ENCODE measurements around the gene NCK2.

The NCK2 gene

DNA sequence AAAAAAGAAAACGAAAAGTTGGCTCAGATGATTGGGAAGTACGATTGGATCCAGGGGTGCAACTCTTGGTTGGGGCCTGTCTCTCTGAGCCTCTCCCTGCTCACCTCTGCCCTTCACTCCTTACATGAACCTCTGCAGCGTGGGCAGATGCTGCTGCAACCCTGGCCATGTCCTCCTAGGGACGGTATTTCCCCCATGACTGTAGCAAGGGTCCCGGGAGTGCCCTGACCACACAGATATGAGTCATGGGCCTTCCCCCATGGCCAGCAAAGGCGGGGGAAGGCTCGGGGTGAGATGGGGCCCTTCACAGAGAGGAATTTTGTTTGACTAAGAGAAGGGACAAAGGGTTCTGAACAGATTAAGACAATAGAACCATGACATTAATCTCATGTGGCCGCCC is 129.0 kb downstream of the NCK2 start:
- peak; percentile 56 for DNase-seq (ENCODE audit: low spot score)

DNA sequence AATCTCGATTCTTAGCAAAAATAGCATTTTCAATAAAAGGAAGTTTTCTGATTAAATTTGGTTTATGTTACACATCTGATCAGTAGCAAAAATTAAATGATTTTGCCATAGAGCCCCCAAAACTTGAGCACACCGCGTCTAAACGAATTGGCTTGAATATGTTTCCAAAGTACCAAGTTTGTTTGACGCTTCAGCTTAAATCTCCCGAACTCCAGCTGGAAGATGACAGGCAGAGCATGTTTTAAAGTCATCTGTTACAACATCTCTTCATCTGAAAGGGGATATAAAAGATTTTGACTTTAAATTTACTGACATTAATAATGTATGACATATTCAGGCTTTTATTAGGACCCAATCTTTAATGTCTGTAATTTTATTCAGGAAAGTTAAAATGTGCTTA is 129.8 kb downstream of the NCK2 start:
- no peak for DNase-seq (ENCODE audit: low spot score)

DNA sequence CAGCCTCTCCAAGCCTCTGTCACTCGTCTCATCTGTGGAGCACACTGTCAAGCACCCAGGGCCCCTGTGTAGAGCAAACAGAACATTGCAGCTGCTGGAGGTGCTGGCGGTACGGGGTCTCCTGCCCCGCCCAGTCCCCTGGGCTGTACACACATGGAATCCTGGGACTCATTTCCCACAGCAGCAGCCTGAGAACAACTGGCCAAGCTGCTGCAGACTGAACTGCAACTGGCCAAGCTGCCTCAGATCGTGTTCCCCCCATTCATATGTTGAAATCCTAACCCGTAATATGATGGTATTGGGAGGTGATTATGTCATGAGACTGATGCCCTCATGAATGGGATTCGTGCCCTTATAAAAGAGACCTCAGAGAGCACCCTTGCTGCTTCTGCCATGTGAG is 130.5 kb downstream of the NCK2 start:
- DNase-seq (ENCODE audit: low spot score) = peak; percentile 58

- DNase-seq (ENCODE audit: low spot score) = no peak
Observed at GRCh38 chr2:105876191-105876590, 131.5 kb downstream of the NCK2 start.

GRCh38 chr2:105877945-105878344 is 133.2 kb downstream of the NCK2 start:
- no peak for DNase-seq (ENCODE audit: low spot score)

DNA sequence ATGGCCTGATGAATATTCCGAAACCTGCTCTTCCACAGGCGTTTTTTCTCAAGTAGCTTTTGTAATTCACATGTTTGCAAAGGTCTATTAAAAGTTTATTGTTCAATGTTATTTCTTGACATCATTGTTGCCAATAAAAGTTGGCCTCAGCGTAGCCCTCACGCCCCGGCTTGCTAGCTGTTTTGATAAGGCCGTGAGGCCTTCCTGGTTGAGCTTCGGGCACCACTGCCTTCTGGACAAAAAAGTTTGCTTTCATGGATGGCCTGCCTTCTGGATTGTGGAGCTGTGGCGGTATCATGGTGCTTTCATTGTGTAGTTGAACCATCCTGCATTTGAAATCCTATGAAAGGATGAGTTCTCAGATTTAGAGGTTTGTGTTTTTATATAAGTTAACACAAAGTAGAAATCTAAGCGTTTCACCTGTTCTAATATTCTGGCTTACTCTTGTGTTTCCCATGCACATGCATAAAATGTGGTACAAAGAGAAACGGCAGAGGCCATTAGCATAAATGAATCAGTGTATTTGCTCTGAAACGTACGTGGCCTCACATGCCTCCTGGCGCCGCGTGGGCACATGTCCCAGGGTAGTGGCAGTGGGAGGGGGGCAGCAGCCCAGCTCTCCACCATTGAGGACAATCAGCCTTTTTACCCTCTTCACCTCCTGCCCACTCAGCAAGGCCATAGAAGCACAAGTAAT is 134.5 kb downstream of the NCK2 start:
- DNase-seq (ENCODE audit: low spot score) = no peak

DNA sequence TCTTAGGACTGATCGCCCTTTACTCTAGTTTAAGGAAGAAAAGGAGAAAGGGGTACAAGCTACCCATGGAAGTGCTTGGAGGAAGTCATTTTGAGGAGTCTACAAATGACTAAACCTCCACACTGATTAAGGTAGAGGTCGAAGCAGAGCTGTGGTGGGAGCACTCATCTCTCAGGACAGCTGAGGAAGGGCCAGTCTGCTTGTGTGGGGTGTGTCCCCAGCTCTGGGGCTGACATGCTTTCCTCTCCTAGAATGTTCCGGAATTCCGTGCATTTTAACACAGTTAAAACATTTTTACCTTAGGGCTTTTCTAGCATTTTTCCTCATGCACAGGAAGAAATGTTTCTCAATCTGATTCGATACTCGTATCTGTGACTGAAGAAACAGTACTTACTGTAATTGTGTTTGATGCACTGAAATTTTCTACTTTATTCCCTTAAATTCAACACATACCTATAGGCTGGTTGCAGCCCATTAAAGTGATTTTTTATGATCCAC is 135.1 kb downstream of the NCK2 start:
- no peak for DNase-seq (ENCODE audit: low spot score)

GRCh38 chr2:105880637-105881036 is 135.9 kb downstream of the NCK2 start:
- DNase-seq (ENCODE audit: low spot score) = no peak

DNA sequence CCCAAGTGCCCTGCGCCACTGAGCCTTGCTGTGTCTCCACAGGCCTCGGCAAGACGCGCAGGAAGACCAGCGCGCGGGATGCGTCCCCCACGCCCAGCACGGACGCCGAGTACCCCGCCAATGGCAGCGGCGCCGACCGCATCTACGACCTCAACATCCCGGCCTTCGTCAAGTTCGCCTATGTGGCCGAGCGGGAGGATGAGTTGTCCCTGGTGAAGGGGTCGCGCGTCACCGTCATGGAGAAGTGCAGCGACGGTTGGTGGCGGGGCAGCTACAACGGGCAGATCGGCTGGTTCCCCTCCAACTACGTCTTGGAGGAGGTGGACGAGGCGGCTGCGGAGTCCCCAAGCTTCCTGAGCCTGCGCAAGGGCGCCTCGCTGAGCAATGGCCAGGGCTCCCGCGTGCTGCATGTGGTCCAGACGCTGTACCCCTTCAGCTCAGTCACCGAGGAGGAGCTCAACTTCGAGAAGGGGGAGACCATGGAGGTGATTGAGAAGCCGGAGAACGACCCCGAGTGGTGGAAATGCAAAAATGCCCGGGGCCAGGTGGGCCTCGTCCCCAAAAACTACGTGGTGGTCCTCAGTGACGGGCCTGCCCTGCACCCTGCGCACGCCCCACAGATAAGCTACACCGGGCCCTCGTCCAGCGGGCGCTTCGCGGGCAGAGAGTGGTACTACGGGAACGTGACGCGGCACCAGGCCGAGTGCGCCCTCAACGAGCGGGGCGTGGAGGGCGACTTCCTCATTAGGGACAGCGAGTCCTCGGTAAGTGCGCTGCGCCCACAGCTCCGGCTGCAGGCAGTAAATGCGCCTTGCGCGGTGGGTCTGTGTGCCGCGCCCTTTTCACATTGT is 136.8 kb downstream of the NCK2 start:
- no peak for DNase-seq (ENCODE audit: low spot score)

DNA sequence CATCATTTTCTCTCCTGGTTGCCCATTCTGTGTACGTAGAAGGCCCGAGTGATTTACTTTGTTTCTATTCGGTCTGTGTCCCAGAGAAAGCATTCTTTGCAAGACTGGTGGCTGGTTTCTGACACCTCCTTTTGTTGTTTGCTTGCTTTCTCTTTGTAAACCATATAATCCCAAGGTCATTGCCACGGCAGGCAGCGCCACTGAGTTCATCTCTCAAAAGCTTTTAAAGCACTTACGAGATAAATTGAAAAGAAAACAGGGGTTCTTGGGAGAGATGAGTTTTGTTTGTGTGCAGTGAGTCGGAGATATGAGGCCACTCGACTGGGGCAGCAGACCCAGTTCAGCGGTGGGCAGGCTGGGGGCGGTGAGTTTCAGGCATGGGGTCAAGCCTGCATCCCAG is 137.6 kb downstream of the NCK2 start:
- DNase-seq (ENCODE audit: low spot score) = no peak

- DNase-seq (ENCODE audit: low spot score) = no peak
Observed at GRCh38 chr2:105882920-105883435, 138.3 kb downstream of the NCK2 start.

- no peak for DNase-seq (ENCODE audit: low spot score)
Observed at GRCh38 chr2:105883911-105884694, 139.4 kb downstream of the NCK2 start.

DNA sequence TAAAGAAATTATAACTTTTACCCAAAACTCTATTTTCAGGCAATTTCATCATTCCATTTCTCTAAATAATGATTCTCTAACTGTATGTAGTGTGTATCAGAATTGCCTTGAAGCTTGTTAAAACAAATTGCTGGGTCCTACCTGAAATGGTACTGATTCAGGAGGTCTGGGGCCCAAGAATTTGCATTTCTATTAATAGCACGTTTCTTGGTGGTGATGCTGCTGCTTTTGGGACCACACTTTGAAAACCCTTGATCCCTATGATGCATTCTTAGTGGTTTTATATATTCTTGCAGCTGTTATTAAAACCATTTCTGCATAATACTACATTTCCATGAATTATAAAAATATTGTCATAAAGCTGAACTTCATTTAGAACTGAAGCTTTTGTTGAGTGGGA is 140.7 kb downstream of the NCK2 start:
- DNase-seq (ENCODE audit: low spot score) = no peak

- DNase-seq (ENCODE audit: low spot score) = no peak
Observed at GRCh38 chr2:105886029-105886454, 141.3 kb downstream of the NCK2 start.

DNA sequence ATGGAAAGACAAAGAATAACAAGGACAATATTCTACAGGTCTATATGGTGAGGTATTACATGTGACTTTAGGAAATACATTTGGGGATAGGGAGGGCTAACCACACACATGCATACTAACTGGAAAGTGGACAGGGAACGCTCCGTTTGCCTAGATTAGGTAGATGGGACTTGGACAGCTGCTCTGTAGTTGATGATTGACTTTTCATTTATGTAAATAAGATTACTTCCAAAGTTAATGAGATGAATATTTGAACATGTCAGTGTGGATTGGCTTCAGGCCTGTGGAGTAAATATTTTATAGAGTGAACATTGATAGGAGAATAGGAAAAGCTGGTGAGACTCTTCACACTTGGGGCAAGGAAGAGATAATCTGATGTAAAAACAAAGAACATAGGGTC is 142.0 kb downstream of the NCK2 start:
- DNase-seq (ENCODE audit: low spot score) = no peak

DNA sequence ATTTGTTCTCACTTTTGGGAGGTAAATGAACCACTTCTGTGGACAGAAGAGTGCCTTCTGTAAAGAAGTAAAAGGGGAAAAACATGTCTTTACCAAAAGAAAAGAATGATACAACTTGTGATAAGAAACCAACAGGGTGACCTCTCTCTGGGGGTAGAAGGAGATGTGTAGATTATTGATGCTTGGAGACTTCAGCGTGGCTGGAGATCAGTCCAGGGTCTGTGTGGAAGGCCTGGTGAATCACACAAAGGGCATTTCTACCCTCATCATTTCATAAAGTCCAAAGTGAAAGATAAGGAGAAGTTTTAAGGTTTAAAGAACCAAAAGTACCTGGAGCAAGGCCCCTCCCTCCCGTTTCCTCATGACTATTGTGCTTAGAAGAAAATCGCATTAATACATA is 142.5 kb downstream of the NCK2 start:
- DNase-seq (ENCODE audit: low spot score) = no peak

- peak; percentile 61 for DNase-seq (ENCODE audit: low spot score)
Observed at GRCh38 chr2:105888625-105889024, 143.9 kb downstream of the NCK2 start.

DNA sequence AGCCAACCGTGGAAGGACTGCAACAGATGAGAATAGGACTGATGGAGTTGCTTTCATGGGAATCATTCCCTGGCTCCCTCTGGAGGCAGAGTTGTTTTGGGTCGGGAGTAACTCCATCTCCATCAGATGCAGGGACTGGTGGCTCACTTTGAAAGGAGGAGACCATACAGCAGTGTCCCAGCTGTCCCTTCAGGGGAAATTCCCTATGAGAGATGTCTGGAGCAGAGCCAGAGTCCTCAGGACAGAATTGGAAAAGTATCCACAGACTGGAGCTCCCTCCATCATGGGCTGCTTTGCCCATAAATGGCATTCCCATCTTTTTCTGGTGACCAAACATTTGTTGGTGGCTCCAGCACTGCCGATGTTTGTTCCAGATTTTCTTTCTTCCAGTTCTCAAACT is 144.3 kb downstream of the NCK2 start:
- no peak for DNase-seq (ENCODE audit: low spot score)

DNA sequence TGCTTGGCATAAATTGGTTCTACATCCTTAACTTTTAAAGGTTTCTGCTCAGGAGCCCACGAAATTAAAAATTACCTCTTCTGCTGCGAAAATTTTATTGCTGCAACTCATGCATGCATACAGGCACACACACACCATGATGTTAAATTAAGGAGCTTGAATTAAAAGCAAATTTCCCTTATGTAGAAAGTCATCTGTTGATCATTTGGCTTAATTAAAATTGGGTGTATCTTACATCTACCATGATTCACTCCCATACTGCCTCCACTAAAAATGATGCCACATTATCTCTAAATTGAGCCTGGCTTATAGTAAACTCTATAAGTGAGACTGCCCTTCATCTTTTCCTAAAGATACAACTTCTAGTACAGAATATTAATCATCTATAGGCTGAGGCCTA is 145.4 kb downstream of the NCK2 start:
- no peak for DNase-seq (ENCODE audit: low spot score)

DNA sequence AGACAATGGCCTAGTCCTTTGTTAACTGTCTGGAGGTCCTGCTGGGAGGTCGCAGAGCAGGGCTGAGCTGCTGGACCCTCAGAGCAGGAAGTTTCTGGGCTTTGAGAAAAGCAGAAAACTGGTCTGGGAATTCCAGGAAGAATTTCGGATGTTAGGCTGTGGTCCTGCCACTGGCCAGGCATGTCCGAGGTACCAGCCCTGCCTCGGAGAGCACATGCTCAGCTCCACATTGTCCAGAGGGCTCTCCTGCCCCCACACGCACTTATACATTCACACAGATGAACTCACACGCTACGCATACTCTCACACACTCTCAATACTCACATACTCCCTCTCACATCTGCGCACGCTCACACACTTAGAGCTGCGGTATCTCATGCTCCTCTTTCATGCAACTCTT is 146.1 kb downstream of the NCK2 start:
- DNase-seq (ENCODE audit: low spot score) = no peak

- DNase-seq (ENCODE audit: low spot score) = no peak
Observed at GRCh38 chr2:105893011-105893995, 148.6 kb downstream of the NCK2 start.

Data from HuH-7 (cell line).